Right cardiac atrium (tissue), 5 donors: ENCODE data around the gene APBB1. TPM values are rescaled to one million over a fixed set of nuclear protein-coding genes. Genes with fewer than 3 reads are reported as not detected.

Experiments
- ATAC-seq, 2 donors: fragments of 200-7000 bp; cut with Tn5 transposase; one replicate each; pipeline versions ENCODE4 v1.8.0 to v1.9.1; 2020; ENCODE audit warnings: moderate library complexity in 2 of 2, mild to moderate bottlenecking in 1 of 2
- DNase-seq, 3 donors: peaks; one replicate each; pipeline ENCODE4 v3.0.0-alpha.2; 2020
- H3K27ac ChIP-seq: one replicate; pipeline ENCODE4 v1.5.1; 2013; ENCODE audit warnings: mild to moderate bottlenecking, low read length, control low read depth, moderate library complexity
- H3K27me3 ChIP-seq: one replicate; pipeline ENCODE4 v1.6.1; 2013; ENCODE audit not compliant: control insufficient read depth, insufficient read depth
- H3K4me1 ChIP-seq: one replicate; pipeline ENCODE4 v1.6.1; 2013; ENCODE audit warnings: low read length; ENCODE audit not compliant: control insufficient read depth, insufficient read depth
- H3K4me3 ChIP-seq: one replicate; pipeline ENCODE4 v1.5.1; 2013; ENCODE audit warnings: low read length, control low read depth
- H3K9me3 ChIP-seq: one replicate; pipeline ENCODE4 v1.6.1; 2013; ENCODE audit warnings: low read length; ENCODE audit not compliant: control insufficient read depth
- WGBS: extraction: QIAGEN DNeasy Blood & Tissue Kit; methylation state at CpG from one replicate; pipeline ENCODE4 v1.1.7; 2013; 5-methylcytosine and 5-hydroxymethylcytosine counted together
- intact Hi-C, 4 donors: fragments of 100-400 bp; cut with DNase I; formaldehyde crosslinking; loops; one replicate each; pipeline versions ENCODE4 v1.11.0 to v1.14.0; 2022 to 2023
- long read RNA-seq, 4 donors: library from polyadenylated mRNA; unstranded; transcript quantifications; one replicate each; pipeline ENCODE4 v2.0.0, GENCODE V29; 2020 to 2021
- polyA plus RNA-seq: library from polyadenylated mRNA; stranded (reverse); fragments of 200-250 nt; gene quantifications from one replicate; pipeline ENCODE4 v1.2.3, GENCODE V29; 2013
- total RNA-seq, 4 donors: library from RNA; stranded (reverse); fragmentation: NEBNext Ultra II Directional; extraction: Animal tissue kit (Norgen Biotek cat#: 25700); gene quantifications; one replicate each; pipeline ENCODE4 v1.2.1, GENCODE V29; 2021
- donor health status: healthy with polysubstance abuse.
- donor health status: DM: no; HTN: yes; CAD: no.
- donor health status: DM: no; HTN: no; CAD: no.
- donor health status: DM: no; HTN: yes; CAD: no; lungs with severe emphysema.
- donor health status: DM: yes; HTN: yes; CAD: no.

The APBB1 gene
- total RNA-seq = 10 to 100 TPM; 80.6 to 83.9 (median 82.4) TPM
- 70.6 TPM for polyA plus RNA-seq
- long read RNA-seq, donor 1, transcript APBB1-202 (14 exons, 2,619 nt) = minor isoform, 14 of 571 reads
- long read RNA-seq, donor 1, transcript APBB1-201 (14 exons, 2,636 nt) = major isoform, 399 of 571 reads
- long read RNA-seq, donor 1, transcript APBB1-203 (14 exons, 2,684 nt) = minor isoform, 26 of 571 reads
- long read RNA-seq, donor 1, partial matches to known transcripts = 67 of 571 reads
- long read RNA-seq, donor 1, other reads (novel, unspliced or antisense) = 63 of 571 reads
- long read RNA-seq, donor 2, transcript APBB1-203 (14 exons, 2,684 nt) = minor isoform, 22 of 254 reads
- long read RNA-seq, donor 2, transcript APBB1-201 (14 exons, 2,636 nt) = major isoform, 165 of 254 reads
- long read RNA-seq, donor 2, transcript APBB1-202 (14 exons, 2,619 nt) = minor isoform, 13 of 254 reads
- long read RNA-seq, donor 2, partial matches to known transcripts = 17 of 254 reads
- long read RNA-seq, donor 2, other reads (novel, unspliced or antisense) = 37 of 254 reads
- long read RNA-seq, donor 3, transcript APBB1-201 (14 exons, 2,636 nt) = major isoform, 865 of 1,199 reads
- long read RNA-seq, donor 3, transcript APBB1-202 (14 exons, 2,619 nt) = minor isoform, 18 of 1,199 reads
- long read RNA-seq, donor 3, transcript APBB1-203 (14 exons, 2,684 nt) = minor isoform, 66 of 1,199 reads
- long read RNA-seq, donor 3, partial matches to known transcripts = 114 of 1,199 reads
- long read RNA-seq, donor 3, other reads (novel, unspliced or antisense) = 133 of 1,199 reads
- long read RNA-seq, donor 4, transcript APBB1-201 (14 exons, 2,636 nt) = major isoform, 138 of 216 reads
- long read RNA-seq, donor 4, transcript APBB1-203 (14 exons, 2,684 nt) = minor isoform, 15 of 216 reads
- long read RNA-seq, donor 4, transcript APBB1-202 (14 exons, 2,619 nt) = minor isoform, 19 of 216 reads
- long read RNA-seq, donor 4, partial matches to known transcripts = 23 of 216 reads
- long read RNA-seq, donor 4, other reads (novel, unspliced or antisense) = 21 of 216 reads

DNA sequence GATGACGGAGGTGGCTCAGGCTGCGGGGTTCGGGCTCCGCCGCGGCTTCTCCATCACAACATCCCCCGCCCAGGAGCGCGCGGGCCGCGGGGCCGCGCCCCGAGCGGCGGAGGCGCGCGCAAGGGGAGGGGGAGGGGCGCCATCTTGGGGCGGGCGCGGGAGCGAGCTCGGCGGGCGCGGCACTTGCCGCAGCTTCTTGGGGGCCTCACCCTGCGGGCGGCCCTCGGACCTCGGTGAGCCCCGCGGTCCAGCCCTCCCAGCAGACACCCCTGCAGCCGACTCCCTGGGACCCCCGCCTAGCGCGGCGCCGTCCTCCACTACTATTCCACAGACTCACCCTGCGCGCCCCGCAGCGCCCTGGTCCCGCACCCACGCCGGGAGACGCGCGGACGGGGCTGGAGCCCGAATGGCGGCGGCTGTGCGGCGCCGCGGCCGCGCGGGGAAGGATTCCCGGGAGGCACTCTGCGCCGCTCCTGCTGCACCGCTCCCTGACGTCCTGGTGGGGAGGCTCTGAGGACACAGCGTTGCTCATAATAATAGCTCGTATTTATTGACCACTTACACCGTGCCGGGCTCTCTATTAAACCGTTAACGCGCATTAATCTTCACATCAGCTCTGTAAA is at the start of gene APBB1:
APBB1 (minus strand) TSS at position 86 of the 623 bp plus-strand sequence. CDS start 7,747 bp downstream, outside the sequence.
- peak; percentile 95 to 96 for ATAC-seq
- no peaks in the 10 kb centered on the region for H3K9me3 ChIP-seq
- H3K4me3 ChIP-seq = peak within 1 kb of the TSS; percentile 99
- under 1% methylated on average over 74 of the region's 75 CpGs for WGBS
- peaks cover 11% of the 10 kb centered on the region for H3K4me1 ChIP-seq
- peak; percentile 77 to 91 (median 91) for DNase-seq
- no peaks in the 10 kb centered on the region for H3K27me3 ChIP-seq
- peak within 1 kb of the TSS; percentile 96 for H3K27ac ChIP-seq
- intact Hi-C loops = no loop called here

GRCh38 chr11:6459099-6459450 is 40.2 kb upstream of the APBB1 start:
- intact Hi-C loops = no loop called here
- 94% methylated on average over 1 of the region's 1 CpG for WGBS
- ATAC-seq (no peak), DNase-seq (no peak)
- Histone ChIP-seq H3K27ac (no peak overlapping the region), H3K4me1 (no peaks in the 10 kb centered on the region), H3K9me3 (no peaks in the 10 kb centered on the region), H3K27me3 (no peaks in the 10 kb centered on the region), H3K4me3 (no peak overlapping the region)

DNA sequence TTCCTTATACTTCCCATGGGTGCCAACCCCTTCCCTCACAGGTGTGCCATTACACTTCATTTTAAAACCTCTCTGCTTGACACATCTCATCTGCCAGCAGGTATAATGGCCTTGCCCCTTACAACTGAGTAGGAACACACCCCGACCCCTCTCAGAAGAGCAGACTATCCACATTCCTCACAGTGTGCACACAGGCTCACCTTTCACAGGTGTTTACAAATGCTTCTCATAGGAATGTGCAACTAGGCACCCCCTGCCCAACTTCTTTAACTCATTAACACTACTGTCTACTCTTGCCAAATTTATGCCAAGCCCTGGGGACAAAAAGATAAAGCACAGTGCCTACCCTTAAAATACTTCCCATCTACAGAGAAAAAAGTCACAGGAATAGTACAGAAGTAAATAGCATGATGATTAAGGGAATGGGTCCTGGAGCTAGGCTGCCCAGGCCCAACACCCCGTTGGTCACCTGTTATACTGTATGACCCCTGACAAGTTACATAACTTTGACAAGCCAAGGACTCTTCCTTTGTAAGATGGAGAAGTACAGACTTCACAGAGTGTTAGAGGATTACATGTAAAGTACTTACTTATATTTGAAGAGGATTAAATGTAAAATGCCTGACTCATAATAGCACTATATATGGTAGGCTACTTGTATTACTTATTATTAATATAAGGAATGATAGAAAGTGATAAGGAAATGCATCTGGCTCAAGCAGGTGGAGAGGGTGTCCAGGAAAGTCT is 39.6 kb upstream of the APBB1 start:
- intact Hi-C loops = no loop called here
- no peak for DNase-seq
- Histone ChIP-seq H3K4me3 (no peak overlapping the region), H3K27me3 (no peaks in the 10 kb centered on the region), H3K9me3 (no peaks in the 10 kb centered on the region), H3K27ac (no peak overlapping the region), H3K4me1 (no peaks in the 10 kb centered on the region)
- no peak for ATAC-seq
- 86% methylated on average over 2 of the region's 2 CpGs for WGBS

DNA sequence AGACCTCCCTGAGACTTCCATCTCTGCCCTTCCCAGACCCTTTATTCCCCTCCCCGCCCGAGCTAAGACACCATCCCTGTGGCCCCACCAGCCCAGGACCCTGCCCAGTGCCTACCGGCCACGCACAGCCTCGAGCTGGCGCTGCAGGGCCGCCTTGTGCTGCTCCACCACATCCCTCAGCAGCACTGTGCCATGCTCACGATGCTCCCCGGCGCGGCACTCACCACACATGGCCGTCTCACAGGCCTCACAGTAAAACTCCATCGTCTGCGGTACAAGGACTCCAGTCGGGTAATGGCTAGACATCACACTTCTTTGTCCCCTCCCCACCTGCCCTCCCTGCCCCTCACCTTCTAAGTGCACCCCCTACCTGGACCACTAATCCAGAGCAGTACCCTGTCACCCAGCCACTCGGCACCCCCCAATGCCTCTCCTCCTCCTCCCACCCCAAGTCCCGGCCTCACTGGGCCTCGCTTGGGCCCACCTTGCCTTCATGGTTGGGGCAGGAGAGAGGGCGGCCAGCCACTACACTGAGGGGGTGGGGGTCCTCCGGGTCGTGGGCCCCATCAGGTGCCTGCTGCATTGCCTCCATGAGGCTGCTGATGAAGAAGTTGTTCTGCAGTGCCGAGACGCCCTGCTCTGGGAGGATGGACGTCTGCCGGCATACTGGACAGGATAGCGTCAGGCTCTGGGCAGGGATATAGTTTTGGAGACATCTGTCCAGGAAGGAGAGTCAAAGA is 38.9 kb upstream of the APBB1 start:
- Histone ChIP-seq H3K4me3 (no peak overlapping the region), H3K27ac (no peak overlapping the region), H3K9me3 (no peaks in the 10 kb centered on the region), H3K27me3 (no peaks in the 10 kb centered on the region), H3K4me1 (no peaks in the 10 kb centered on the region)
- 95% methylated on average over 26 of the region's 26 CpGs for WGBS
- intact Hi-C loops = no loop called here
- peak in 1 of 2 donors; percentile 35 for ATAC-seq
- DNase-seq = no peak

- Histone ChIP-seq H3K4me1 (no peaks in the 10 kb centered on the region), H3K4me3 (no peak overlapping the region), H3K9me3 (no peaks in the 10 kb centered on the region), H3K27me3 (no peaks in the 10 kb centered on the region), H3K27ac (no peak overlapping the region)
- 97% methylated on average over 56 of the region's 56 CpGs for WGBS
- ATAC-seq (no peak), DNase-seq (peak in 1 of 3 donors; percentile 55)
- intact Hi-C loops = no loop called here
Observed at GRCh38 chr11:6456361-6457073, 37.6 kb upstream of the APBB1 start.

GRCh38 chr11:6455070-6455469 is 36.2 kb upstream of the APBB1 start:
- Histone ChIP-seq H3K4me3 (no peak overlapping the region), H3K27ac (no peak overlapping the region), H3K4me1 (no peaks in the 10 kb centered on the region), H3K27me3 (no peaks in the 10 kb centered on the region), H3K9me3 (no peaks in the 10 kb centered on the region)
- 67% methylated on average over 2 of the region's 2 CpGs for WGBS
- DNase-seq (no peak), ATAC-seq (no peak)
- intact Hi-C loops = no loop called here

DNA sequence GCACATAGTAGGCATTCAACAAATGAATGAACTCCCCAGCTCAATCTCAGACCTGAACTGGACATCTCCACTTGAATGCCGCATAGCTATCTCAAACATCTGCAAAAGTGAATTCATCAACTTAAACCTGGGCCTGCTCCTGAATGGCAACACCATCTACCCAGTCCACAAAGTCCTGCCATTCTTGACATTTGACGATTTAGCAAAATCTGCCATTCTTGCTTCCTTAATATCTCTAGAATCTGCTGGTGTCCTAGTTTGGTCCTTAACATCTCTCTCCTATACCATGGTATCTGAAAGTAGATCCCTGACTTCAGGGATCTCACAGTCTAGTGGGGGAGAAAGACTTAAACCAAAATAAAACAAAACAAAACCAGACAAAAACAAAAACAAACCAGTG is 34.3 kb upstream of the APBB1 start:
- DNase-seq (no peak), ATAC-seq (no peak)
- Histone ChIP-seq H3K4me3 (no peak overlapping the region), H3K27ac (no peak overlapping the region), H3K9me3 (no peaks in the 10 kb centered on the region), H3K4me1 (no peaks in the 10 kb centered on the region), H3K27me3 (no peaks in the 10 kb centered on the region)
- 93% methylated on average over 2 of the region's 2 CpGs for WGBS
- intact Hi-C loops = no loop called here

DNA sequence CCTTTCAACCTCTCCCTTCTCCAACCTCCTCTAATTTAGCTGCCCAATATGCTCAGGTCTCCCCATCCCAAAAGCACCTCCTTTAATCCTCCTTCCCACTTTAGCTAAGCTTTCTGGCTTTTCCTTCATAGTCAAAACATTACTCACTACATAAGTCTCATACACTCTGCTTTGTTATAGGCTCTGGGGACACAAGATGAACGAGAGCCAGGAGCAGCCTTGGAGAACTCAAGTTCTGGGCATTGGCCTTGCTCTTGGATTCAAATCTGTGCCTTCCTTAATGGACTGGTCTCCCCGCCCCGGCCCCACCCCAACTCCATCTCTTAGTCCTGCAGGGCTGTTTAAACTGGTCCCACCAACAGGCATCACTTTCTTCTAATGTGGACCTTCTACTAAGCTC is 33.3 kb upstream of the APBB1 start:
- Histone ChIP-seq H3K27ac (no peak overlapping the region), H3K9me3 (no peaks in the 10 kb centered on the region), H3K4me3 (no peak overlapping the region), H3K27me3 (no peaks in the 10 kb centered on the region), H3K4me1 (no peaks in the 10 kb centered on the region)
- intact Hi-C loops = no loop called here
- WGBS = 69% methylated on average over 3 of the region's 3 CpGs
- ATAC-seq (peak; percentile 62 to 65), DNase-seq (peak in 2 of 3 donors; percentile 54 to 72)

DNA sequence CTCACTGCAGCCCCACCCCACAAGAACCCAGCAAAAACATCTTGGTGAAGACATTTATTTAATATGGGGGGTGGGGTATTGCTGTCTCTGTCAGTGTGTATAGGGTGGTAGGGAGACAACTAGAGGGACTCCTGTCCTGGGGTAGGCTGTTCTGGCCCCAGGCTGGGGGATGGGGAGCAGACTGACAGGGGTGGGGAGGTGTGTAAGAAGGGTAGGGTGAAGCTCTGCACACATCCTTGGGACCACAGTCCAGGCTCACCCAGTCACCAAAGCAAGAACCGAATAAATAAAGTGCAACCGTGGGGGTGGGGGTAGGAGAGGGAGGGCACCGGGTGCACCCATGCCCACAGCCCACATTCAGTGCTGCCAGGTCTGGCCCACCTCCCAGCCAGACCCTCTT is 29.7 kb upstream of the APBB1 start:
- intact Hi-C loops = loop anchor here in 2 of 4 donors (10.0 kb wide), 1 partner anchor 56 kb away; no protein-coding TSS in a partner anchor
- H3K9me3 ChIP-seq = no peaks in the 10 kb centered on the region
- no peak overlapping the region for H3K4me3 ChIP-seq
- no peak overlapping the region for H3K27ac ChIP-seq
- ATAC-seq (no peak), DNase-seq (no peak)
- 90% methylated on average over 3 of the region's 3 CpGs for WGBS
- H3K27me3 ChIP-seq = no peaks in the 10 kb centered on the region
- no peaks in the 10 kb centered on the region for H3K4me1 ChIP-seq
